ENCODE measurements around the gene MYOZ3. TPM values are rescaled to one million over a fixed set of nuclear protein-coding genes. Genes with fewer than 3 reads are reported as not detected.
A peak's percentile ranks its signal among the peaks of the same experiment; 100 is the strongest.

MYOZ3 gene
- total and polyA plus RNA-seq, 5 donors from 2014 or later: 0.08 to 0.10 TPM; not detected in 3

- Histone ChIP-seq H3K9me3 (ENCODE audit: control insufficient read depth in 2 of 2, low read length in 2 of 2) (no peaks in the 10 kb centered on the region), H3K27me3 (ENCODE audit: control insufficient read depth, insufficient read depth, low read length) (no peaks in the 10 kb centered on the region), H3K4me1 (ENCODE audit: control insufficient read depth, insufficient read depth, low read length, poor library complexity, severe bottlenecking) (peaks cover 8% of the 10 kb centered on the region), H3K36me3 (ENCODE audit: control insufficient read depth, insufficient read depth, low read length) (peaks cover 83% of the 10 kb centered on the region), H3K4me3 (ENCODE audit: low read depth, low read length) (no peak overlapping the region), H3K27ac (ENCODE audit: insufficient read depth, low read length, poor library complexity, severe bottlenecking) (no peak overlapping the region)
- ATAC-seq (ENCODE audit: low read depth in 2 of 2): no peak
- Mint-ChIP-seq H3K27me3 (no peaks in the 10 kb centered on the region), H3K4me1 (peaks cover 0 to 8% (median 3%) of the 10 kb centered on the region in 4 donors), H3K27ac (peak overlapping the region in 1 of 3 donors; percentile 47), H3K9me3 (no peaks in the 10 kb centered on the region), H3K36me3 (peaks cover 68% of the 10 kb centered on the region), H3K4me3 (no peak overlapping the region)
- no peak for DNase-seq
Measured at GRCh38 chr5:150694612-150695011, 33.6 kb downstream of the MYOZ3 start.

GRCh38 chr5:150700246-150700593 is 39.2 kb downstream of the MYOZ3 start:
- H3K27me3 Mint-ChIP-seq: no peaks in the 10 kb centered on the region
- H3K27ac Mint-ChIP-seq: no peak overlapping the region
- H3K4me1 Mint-ChIP-seq: peaks cover 0 to 7% (median 3%) of the 10 kb centered on the region in 4 donors
- Histone ChIP-seq H3K36me3 (ENCODE audit: control insufficient read depth, insufficient read depth, low read length) (peaks cover 38% of the 10 kb centered on the region), H3K4me3 (ENCODE audit: low read depth, low read length) (peak overlapping the region; percentile 100), H3K27me3 (ENCODE audit: control insufficient read depth, insufficient read depth, low read length) (no peaks in the 10 kb centered on the region), H3K9me3 (ENCODE audit: control insufficient read depth in 2 of 2, low read length in 2 of 2) (no peaks in the 10 kb centered on the region), H3K27ac (ENCODE audit: insufficient read depth, low read length, poor library complexity, severe bottlenecking) (peak overlapping the region; percentile 97), H3K4me1 (ENCODE audit: control insufficient read depth, insufficient read depth, low read length, poor library complexity, severe bottlenecking) (peaks cover 22% of the 10 kb centered on the region)
- peaks cover 23% of the 10 kb centered on the region for H3K36me3 Mint-ChIP-seq
- no peak for DNase-seq
- H3K9me3 Mint-ChIP-seq: no peaks in the 10 kb centered on the region
- H3K4me3 Mint-ChIP-seq: no peak overlapping the region
- ATAC-seq (ENCODE audit: low read depth in 2 of 2): no peak

- Mint-ChIP-seq H3K27ac (no peak within 1 kb of the TSS), H3K36me3 (peaks cover 21% of the 10 kb centered on the region), H3K9me3 (no peaks in the 10 kb centered on the region)
Measured at GRCh38 chr5:150700594-150701377, 39.7 kb downstream of the MYOZ3 start, which contains the start of gene RBM22. Gene RBM22 (minus strand): TSS chr5:150701062. CDS start chr5:150700985, 77 bp downstream.

GRCh38 chr5:150703762-150704161 is 42.7 kb downstream of the MYOZ3 start:
- no peaks in the 10 kb centered on the region for H3K9me3 Mint-ChIP-seq
- peaks cover 17% of the 10 kb centered on the region for H3K36me3 Mint-ChIP-seq
- H3K4me1 Mint-ChIP-seq: peaks cover 0 to 5% (median 1%) of the 10 kb centered on the region in 4 donors
- H3K36me3 ChIP-seq (ENCODE audit: control insufficient read depth, insufficient read depth, low read length): peaks cover 6% of the 10 kb centered on the region
- no peak overlapping the region for H3K4me3 ChIP-seq (ENCODE audit: low read depth, low read length)
- peak overlapping the region in 2 of 4 donors; percentile 12 to 29 for H3K4me3 Mint-ChIP-seq
- H3K27me3 ChIP-seq (ENCODE audit: control insufficient read depth, insufficient read depth, low read length): no peaks in the 10 kb centered on the region
- ATAC-seq (ENCODE audit: low read depth in 2 of 2): no peak
- H3K9me3 ChIP-seq (ENCODE audit: control insufficient read depth in 2 of 2, low read length in 2 of 2): no peaks in the 10 kb centered on the region
- H3K27me3 Mint-ChIP-seq: no peaks in the 10 kb centered on the region
- H3K4me1 ChIP-seq (ENCODE audit: control insufficient read depth, insufficient read depth, low read length, poor library complexity, severe bottlenecking): peaks cover 22% of the 10 kb centered on the region
- no peak overlapping the region for H3K27ac Mint-ChIP-seq
- H3K27ac ChIP-seq (ENCODE audit: insufficient read depth, low read length, poor library complexity, severe bottlenecking): no peak overlapping the region
- DNase-seq: peak in 1 of 3 donors; percentile 7

More at GRCh38 chr5:150700594-150701377, 39.7 kb downstream of the MYOZ3 start, which contains the start of gene RBM22:
- Mint-ChIP-seq H3K4me1 (peaks cover 0 to 7% (median 3%) of the 10 kb centered on the region in 4 donors), H3K4me3 (no peak within 1 kb of the TSS), H3K27me3 (no peaks in the 10 kb centered on the region)
- peak; percentile 88 to 95 (median 92) for DNase-seq
- Histone ChIP-seq H3K4me1 (ENCODE audit: control insufficient read depth, insufficient read depth, low read length, poor library complexity, severe bottlenecking) (peaks cover 22% of the 10 kb centered on the region), H3K36me3 (ENCODE audit: control insufficient read depth, insufficient read depth, low read length) (peaks cover 32% of the 10 kb centered on the region), H3K9me3 (ENCODE audit: control insufficient read depth in 2 of 2, low read length in 2 of 2) (no peaks in the 10 kb centered on the region), H3K27me3 (ENCODE audit: control insufficient read depth, insufficient read depth, low read length) (no peaks in the 10 kb centered on the region), H3K27ac (ENCODE audit: insufficient read depth, low read length, poor library complexity, severe bottlenecking) (peak within 1 kb of the TSS; percentile 97), H3K4me3 (ENCODE audit: low read depth, low read length) (peak within 1 kb of the TSS; percentile 100)
- ATAC-seq (ENCODE audit: low read depth in 2 of 2): peak; percentile 95 to 96

- Histone ChIP-seq H3K27ac (ENCODE audit: insufficient read depth, low read length, poor library complexity, severe bottlenecking) (no peak overlapping the region), H3K36me3 (ENCODE audit: control insufficient read depth, insufficient read depth, low read length) (peaks cover 34% of the 10 kb centered on the region), H3K9me3 (ENCODE audit: control insufficient read depth in 2 of 2, low read length in 2 of 2) (no peaks in the 10 kb centered on the region), H3K27me3 (ENCODE audit: control insufficient read depth, insufficient read depth, low read length) (no peaks in the 10 kb centered on the region), H3K4me1 (ENCODE audit: control insufficient read depth, insufficient read depth, low read length, poor library complexity, severe bottlenecking) (peaks cover under 1% of the 10 kb centered on the region), H3K4me3 (ENCODE audit: low read depth, low read length) (no peak overlapping the region)
- Mint-ChIP-seq H3K36me3 (peaks cover 38% of the 10 kb centered on the region), H3K27me3 (no peaks in the 10 kb centered on the region), H3K9me3 (no peaks in the 10 kb centered on the region), H3K4me3 (peak overlapping the region in 1 of 4 donors; percentile 22), H3K4me1 (peaks cover 0 to 3% (median 1%) of the 10 kb centered on the region in 4 donors), H3K27ac (no peak overlapping the region)
- DNase-seq (no peak), ATAC-seq (ENCODE audit: low read depth in 2 of 2) (no peak)
Measured at GRCh38 chr5:150706776-150707390, 45.8 kb downstream of the MYOZ3 start.

- no peaks in the 10 kb centered on the region for H3K4me1 ChIP-seq (ENCODE audit: control insufficient read depth, insufficient read depth, low read length, poor library complexity, severe bottlenecking)
- DNase-seq (peak in 1 of 3 donors; percentile 6), ATAC-seq (ENCODE audit: low read depth in 2 of 2) (no peak)
- peaks cover 64% of the 10 kb centered on the region for H3K36me3 ChIP-seq (ENCODE audit: control insufficient read depth, insufficient read depth, low read length)
- H3K36me3 Mint-ChIP-seq: peaks cover 39% of the 10 kb centered on the region
- no peaks in the 10 kb centered on the region for H3K4me1 Mint-ChIP-seq
- H3K4me3 ChIP-seq (ENCODE audit: low read depth, low read length): no peak overlapping the region
- no peaks in the 10 kb centered on the region for H3K27me3 Mint-ChIP-seq
- no peak overlapping the region for H3K27ac ChIP-seq (ENCODE audit: insufficient read depth, low read length, poor library complexity, severe bottlenecking)
- H3K27me3 ChIP-seq (ENCODE audit: control insufficient read depth, insufficient read depth, low read length): no peaks in the 10 kb centered on the region
- H3K27ac Mint-ChIP-seq: no peak overlapping the region
- H3K4me3 Mint-ChIP-seq: no peak overlapping the region
- no peaks in the 10 kb centered on the region for H3K9me3 Mint-ChIP-seq
- no peaks in the 10 kb centered on the region for H3K9me3 ChIP-seq (ENCODE audit: control insufficient read depth in 2 of 2, low read length in 2 of 2)
Measured at GRCh38 chr5:150710165-150710564, 49.1 kb downstream of the MYOZ3 start.

- H3K9me3 ChIP-seq (ENCODE audit: control insufficient read depth in 2 of 2, low read length in 2 of 2): no peaks in the 10 kb centered on the region
- Mint-ChIP-seq H3K4me1 (peaks cover 0 to 4% (median 0%) of the 10 kb centered on the region in 4 donors), H3K27ac (no peak overlapping the region), H3K9me3 (peaks cover 0 to 1% (median 0%) of the 10 kb centered on the region in 7 donors), H3K4me3 (peak overlapping the region in 1 of 4 donors; percentile 15), H3K36me3 (peaks cover 48% of the 10 kb centered on the region), H3K27me3 (no peaks in the 10 kb centered on the region)
- peaks cover 84% of the 10 kb centered on the region for H3K36me3 ChIP-seq (ENCODE audit: control insufficient read depth, insufficient read depth, low read length)
- no peak overlapping the region for H3K4me3 ChIP-seq (ENCODE audit: low read depth, low read length)
- H3K27me3 ChIP-seq (ENCODE audit: control insufficient read depth, insufficient read depth, low read length): no peaks in the 10 kb centered on the region
- DNase-seq (no peak), ATAC-seq (ENCODE audit: low read depth in 2 of 2) (no peak)
- H3K4me1 ChIP-seq (ENCODE audit: control insufficient read depth, insufficient read depth, low read length, poor library complexity, severe bottlenecking): no peaks in the 10 kb centered on the region
- no peak overlapping the region for H3K27ac ChIP-seq (ENCODE audit: insufficient read depth, low read length, poor library complexity, severe bottlenecking)
Measured at GRCh38 chr5:150723845-150724244, 62.8 kb downstream of the MYOZ3 start.
